K562 (cell line): Measurements from ENCODE around the gene CRADD. TPM values are rescaled to one million over a fixed set of nuclear protein-coding genes. Genes with fewer than 3 reads are reported as not detected.

Source experiments
- ARHGAP35 ChIP-seq: fragments of 450-650 bp; IDR thresholded peaks from 2 replicates; pipeline ENCODE4 v1.6.1; 2018; ENCODE audit not compliant: partially characterized antibody
- ETS1 ChIP-seq: conservative IDR thresholded peaks from 2 replicates; pipeline ENCODE4 v1.6.1; 2011; ENCODE audit warnings: low read depth, mild to moderate bottlenecking, low read length; ENCODE audit not compliant: control insufficient read depth
- GTF2A2 ChIP-seq: IDR thresholded peaks from 2 replicates; pipeline ENCODE4 v1.6.1; 2016; ENCODE audit warnings: mild to moderate bottlenecking, missing genetic modification characterization, missing compliant biosample characterization
- HMBOX1 ChIP-seq: sonication (generic); IDR thresholded peaks from 2 replicates; pipeline ENCODE4 v1.6.1; 2016
- MAFG ChIP-seq: fragments of 450-650 bp; conservative IDR thresholded peaks from 2 replicates; pipeline ENCODE4 v1.6.1; 2016; ENCODE audit warnings: missing genetic modification characterization, missing compliant biosample characterization
- MAFK ChIP-seq: IDR thresholded peaks from 2 replicates; pipeline ENCODE4 v1.6.1; 2011; ENCODE audit warnings: low read length, improper control_type of control experiment
- MBD1 ChIP-seq: fragments of 250-450 bp; sonication (Bioruptor Pico); IDR thresholded peaks from 2 replicates; pipeline ENCODE4 v1.8.0; 2022; ENCODE audit warnings: inconsistent platforms
- NR2C2 ChIP-seq, 2 experiments: fragments of 200-800 bp in 1 of 2; sonication (Bioruptor generic) in 1 of 2; sonication (generic) in 1 of 2; formaldehyde crosslinking in 1 of 2; IDR thresholded peaks; 2 replicates each; pipeline versions ENCODE4 v1.6.1 to v1.8.0; 2016 to 2022; ENCODE audit warnings: mild to moderate bottlenecking in 1 of 2, missing compliant biosample characterization in 1 of 2, missing genetic modification characterization in 1 of 2, missing genetic modification reagents in 1 of 2
- RCOR1 ChIP-seq, 2 experiments: IDR thresholded peaks; 2 replicates each; pipeline ENCODE4 v1.6.1; 2012; ENCODE audit warnings: low read depth in 2 of 2, low read length in 2 of 2, borderline replicate concordance in 1 of 2, improper control_type of control experiment in 1 of 2
- TBP ChIP-seq: optimal IDR thresholded peaks from 2 replicates; pipeline ENCODE3; 2011; ENCODE audit warnings: low read depth, low read length, improper control_type of control experiment
- ZFP91 ChIP-seq: sonication (generic); formaldehyde crosslinking; IDR thresholded peaks from 2 replicates; pipeline ENCODE4 v1.8.0; 2022; ENCODE audit warnings: mild to moderate bottlenecking, missing genetic modification reagents
- ZNF175 ChIP-seq: fragments of 200-800 bp; sonication (Bioruptor generic); IDR thresholded peaks from 2 replicates; pipeline ENCODE4 v1.6.1; 2016; ENCODE audit warnings: low read depth, mild to moderate bottlenecking, missing genetic modification characterization, missing compliant biosample characterization
- ZNF324 ChIP-seq: fragments of 250-450 bp; sonication (Bioruptor Pico); IDR thresholded peaks from 2 replicates; pipeline ENCODE4 v1.4.0; 2020; ENCODE audit warnings: mild to moderate bottlenecking
- ZNF75A ChIP-seq: fragments of 450-650 bp; formaldehyde crosslinking; IDR thresholded peaks from 2 replicates; pipeline ENCODE4 v1.4.0; 2020; ENCODE audit warnings: mild to moderate bottlenecking
- ZNF76 ChIP-seq: fragments of 250-450 bp; sonication (Bioruptor Pico); IDR thresholded peaks from 2 replicates; pipeline ENCODE4 v1.4.0; 2020; ENCODE audit warnings: mild to moderate bottlenecking, moderate library complexity, borderline replicate concordance
- polyA plus RNA-seq, 8 experiments: library from polyadenylated mRNA; depleted of rRNA in 4 of 8; stranded (reverse) in 5 of 8; unstranded in 3 of 8; fragments of >200 nt; fragmentation: Nextera tagmentation in 2 of 8; fragmentation: Illumina TruSeq in 1 of 8; extraction: Ambion mirVana in 2 of 8; extraction: Trizol in 1 of 8; gene quantifications; 2 replicates each; pipeline versions ENCODE4 v1.2.1 to v1.2.3, GENCODE V29; 2011 to 2014; ENCODE audit warnings: inconsistent platforms in 1 of 8, missing spikeins in 1 of 8
- total RNA-seq, 7 experiments: library from RNA; depleted of rRNA in 6 of 7; stranded (reverse); fragments of >200 nt in 6 of 7; fragmentation: Illumina TruSeq in 2 of 7; extraction: Trizol in 2 of 7; gene quantifications; 2 replicates each; pipeline versions ENCODE4 v1.2.1 to v1.2.3, GENCODE V29; 2011 to 2021; ENCODE audit warnings: low replicate concordance in 1 of 7

CRADD gene
- total and polyA plus RNA-seq, 9 of the 15 experiments (the other 6 are each of a cell fraction or from before 2014, with no cell fraction given), result 20.5 to 41.1 (median 25.9) TPM

GRCh38 chr12:93762912-93763553 lies 85.9 kb downstream of the CRADD start (continued):
- TF ChIP-seq ZFP91 (CRISPR knock-in tag) (no peak), MBD1 (CRISPR knock-in tag) (no peak), ZNF75A (CRISPR knock-in tag) (0 out of 2 replicates have a peak, but pooled peaks have one; percentile 43), HMBOX1 (peak; percentile 59; the same call in 1 of the 2 replicates), MAFK (0 out of 2 replicates have a peak, but pooled peaks have one; percentile 18), MAFG (tag) (0 out of 2 replicates have a peak, but pooled peaks have one; percentile 7), ARHGAP35 (no peak), ZNF76 (CRISPR knock-in tag) (0 out of 2 replicates have a peak, but pooled peaks have one; percentile 16), ETS1 (no peak), NR2C2 (CRISPR knock-in tag; IDR thresholded peaks at IDR 0.05) (no peak), NR2C2 (tag; IDR thresholded peaks at IDR 0.05) (0 out of 2 replicates have a peak, but pooled peaks have one; percentile 20), GTF2A2 (0 out of 2 replicates have a peak, but pooled peaks have one; percentile 50), RCOR1 (IDR thresholded peaks at IDR 0.05; ENCODE audit: borderline replicate concordance in 1 of 2, low read depth in 2 of 2, low read length in 2 of 2) (peak in 1 of 2 experiments; percentile 45; a peak in 1 of 4 replicates), ZNF324 (CRISPR knock-in tag) (0 out of 2 replicates have a peak, but pooled peaks have one; percentile 13), TBP (peak; percentile 16), ZNF175 (CRISPR knock-in tag) (peak; percentile 2; the same call in 1 of the 2 replicates)
